Activated CD8-positive, alpha-beta T cell treated with anti-CD3 and anti-CD28 coated beads, Interleukin-2, amount 10 ng/mL, durations not matched to agents 7 days and 5 days (primary cell): ENCODE data around the gene ERC2. TPM values are rescaled to one million over a fixed set of nuclear protein-coding genes. Genes with fewer than 3 reads are reported as not detected.

Source experiments
- ATAC-seq: fragments of 150-1000 bp; cut with Tn5 transposase; one replicate; pipeline ENCODE4 v1.10.0; 2021; ENCODE audit warnings: moderate library complexity
- CTCF ChIA-PET: fragments of 350-600 bp; sonication (Branson Sonifier 250); formaldehyde crosslinking; loops from one replicate; lab custom pipeline; 2021; ENCODE audit warnings: antibody characterized with exemption; lab: Charles Lee
- POLR2A ChIA-PET: fragments of 350-600 bp; sonication (Branson Sonifier 250); formaldehyde crosslinking; loops from one replicate; lab custom pipeline; 2021; ENCODE audit warnings: antibody characterized with exemption; lab: Charles Lee
- DNase-seq: peaks from one replicate; pipeline ENCODE4 v3.0.0-alpha.2; 2020
- H3K27ac Mint-ChIP-seq: one replicate; pipeline ENCODE4 v1.8.0; 2021; ENCODE audit warnings: mild to moderate bottlenecking, mixed read lengths
- H3K27me3 Mint-ChIP-seq: one replicate; pipeline ENCODE4 v1.8.0; 2021; ENCODE audit warnings: low read depth, mixed read lengths
- H3K36me3 Mint-ChIP-seq: one replicate; pipeline ENCODE4 v1.8.0; 2021; ENCODE audit warnings: low read depth, mixed read lengths
- H3K4me1 Mint-ChIP-seq: one replicate; pipeline ENCODE4 v1.8.0; 2021; ENCODE audit warnings: low read depth, mixed read lengths
- H3K4me3 Mint-ChIP-seq: one replicate; pipeline ENCODE4 v1.8.0; 2021; ENCODE audit warnings: mild to moderate bottlenecking, mixed read lengths
- H3K9me3 Mint-ChIP-seq: one replicate; pipeline ENCODE4 v1.8.0; 2022; ENCODE audit warnings: mixed read lengths; ENCODE audit not compliant: insufficient read depth
- total RNA-seq, 2 experiments: library from RNA; stranded (reverse); gene quantifications; one replicate each; pipeline ENCODE4 v1.2.3, GENCODE V29; 2021

Gene ERC2
- total RNA-seq, 2 experiments from 2014 or later: not detected

DNA sequence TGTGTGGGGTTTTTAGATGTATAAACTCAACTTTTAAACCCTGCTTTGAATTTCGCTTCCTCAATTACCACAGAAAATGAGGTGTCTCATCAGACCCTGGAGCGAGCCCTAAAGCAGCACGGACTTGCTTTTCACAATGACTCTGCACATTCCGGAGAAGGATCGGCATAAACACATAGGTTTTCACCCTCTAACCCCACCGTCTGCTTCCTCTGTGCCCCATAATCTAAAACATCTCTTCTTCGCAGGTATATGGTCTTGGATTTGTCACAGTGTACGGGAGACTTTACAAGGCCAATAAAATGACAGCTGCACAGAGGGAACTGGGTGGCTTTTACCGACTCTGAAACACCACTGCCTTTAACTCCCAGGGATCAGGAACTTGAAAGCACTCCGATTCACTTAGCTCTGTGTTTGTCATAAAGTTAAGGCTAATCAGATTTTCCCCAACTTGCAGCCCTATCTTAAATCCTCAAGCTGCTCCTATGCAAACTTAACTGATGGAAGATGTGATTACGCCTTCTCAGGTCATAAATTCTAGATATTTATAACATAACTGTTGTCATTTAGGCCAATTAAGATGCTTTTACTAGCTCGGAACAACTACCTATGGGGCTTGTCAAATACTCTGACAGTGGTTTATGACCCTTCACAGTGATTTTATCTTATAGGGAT is 847.8 kb downstream of the ERC2 start:
- ChIA-PET POLR2A (no interaction called here), CTCF (no interaction called here)
- no peak overlapping the region for H3K4me3 Mint-ChIP-seq
- no peak overlapping the region for H3K27ac Mint-ChIP-seq
- H3K4me1 Mint-ChIP-seq: no peaks in the 10 kb centered on the region
- DNase-seq (no peak), ATAC-seq (no peak)
- peaks cover 3% of the 10 kb centered on the region for H3K9me3 Mint-ChIP-seq
- H3K36me3 Mint-ChIP-seq: no peaks in the 10 kb centered on the region
- no peaks in the 10 kb centered on the region for H3K27me3 Mint-ChIP-seq

DNA sequence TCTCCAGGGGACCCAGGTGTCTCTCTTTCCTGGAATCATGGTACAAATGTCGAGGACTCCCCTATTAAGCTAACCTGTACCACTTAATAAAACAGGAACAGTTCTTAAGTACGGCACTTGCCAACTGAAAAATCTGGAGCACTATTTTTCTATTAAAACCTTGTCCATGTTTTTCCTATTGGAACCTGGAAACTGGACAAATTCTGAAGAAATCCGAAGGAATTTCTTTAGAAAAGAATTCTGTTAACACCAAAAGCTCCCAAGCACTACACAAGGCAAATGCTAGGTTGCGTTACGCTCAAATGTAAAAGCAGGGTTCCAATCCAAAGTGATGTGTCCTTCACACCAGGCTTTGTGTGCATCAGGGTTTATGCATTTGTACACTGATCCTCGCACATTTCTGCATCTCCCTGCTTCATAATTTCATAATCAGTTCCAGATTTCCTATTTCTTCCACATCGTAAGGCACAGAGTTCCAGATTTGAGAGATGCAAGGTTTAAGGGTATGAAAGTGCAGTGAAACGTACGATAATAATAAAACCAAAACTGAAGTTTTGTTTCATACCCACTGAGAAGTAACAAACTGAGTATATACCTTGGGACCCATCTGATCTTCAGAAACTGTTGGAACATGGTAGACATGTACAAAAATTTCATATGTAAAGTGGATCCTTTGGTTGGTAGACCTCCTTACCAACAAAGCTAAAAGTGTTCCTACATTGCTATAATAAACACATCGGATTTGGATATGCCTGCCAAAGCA is 849.0 kb downstream of the ERC2 start:
- Mint-ChIP-seq H3K36me3 (no peaks in the 10 kb centered on the region), H3K4me3 (no peak overlapping the region), H3K27ac (no peak overlapping the region), H3K4me1 (no peaks in the 10 kb centered on the region), H3K9me3 (peaks cover 3% of the 10 kb centered on the region), H3K27me3 (no peaks in the 10 kb centered on the region)
- DNase-seq (no peak), ATAC-seq (no peak)
- CTCF ChIA-PET: no interaction called here
- POLR2A ChIA-PET: no interaction called here

- no peak overlapping the region for H3K27ac Mint-ChIP-seq
- CTCF ChIA-PET: no interaction called here
- POLR2A ChIA-PET: no interaction called here
- DNase-seq (no peak), ATAC-seq (no peak)
- no peaks in the 10 kb centered on the region for H3K36me3 Mint-ChIP-seq
- no peaks in the 10 kb centered on the region for H3K4me1 Mint-ChIP-seq
- H3K9me3 Mint-ChIP-seq: no peaks in the 10 kb centered on the region
- no peaks in the 10 kb centered on the region for H3K27me3 Mint-ChIP-seq
- H3K4me3 Mint-ChIP-seq: no peak overlapping the region
These were observed 850.9 kb downstream of the ERC2 start for GRCh38 chr3:55617385-55617784.

- Mint-ChIP-seq H3K4me1 (no peaks in the 10 kb centered on the region), H3K36me3 (no peaks in the 10 kb centered on the region), H3K9me3 (no peaks in the 10 kb centered on the region), H3K27me3 (no peaks in the 10 kb centered on the region), H3K4me3 (no peak overlapping the region), H3K27ac (no peak overlapping the region)
- DNase-seq: no peak
- CTCF ChIA-PET: no interaction called here
- no peak for ATAC-seq
- POLR2A ChIA-PET: interaction anchor here (1.0 kb wide), 1 partner anchor 159 kb away, joined by 4 read pairs; no protein-coding TSS in a partner anchor
These were observed 851.5 kb downstream of the ERC2 start for GRCh38 chr3:55616803-55617202.

GRCh38 chr3:55615694-55616295 is 852.5 kb downstream of the ERC2 start:
- Mint-ChIP-seq H3K4me1 (no peaks in the 10 kb centered on the region), H3K36me3 (no peaks in the 10 kb centered on the region), H3K27ac (no peak overlapping the region), H3K27me3 (no peaks in the 10 kb centered on the region), H3K9me3 (no peaks in the 10 kb centered on the region), H3K4me3 (no peak overlapping the region)
- DNase-seq (no peak), ATAC-seq (no peak)
- ChIA-PET CTCF (no interaction called here), POLR2A (interaction anchor here (1.0 kb wide), 1 partner anchor 160 kb away, joined by 4 read pairs; no protein-coding TSS in a partner anchor)

GRCh38 chr3:55615039-55615693 is 853.1 kb downstream of the ERC2 start:
- Mint-ChIP-seq H3K4me1 (no peaks in the 10 kb centered on the region), H3K27ac (no peak overlapping the region), H3K4me3 (no peak overlapping the region), H3K27me3 (no peaks in the 10 kb centered on the region), H3K36me3 (no peaks in the 10 kb centered on the region), H3K9me3 (no peaks in the 10 kb centered on the region)
- DNase-seq (no peak), ATAC-seq (no peak)
- ChIA-PET CTCF (no interaction called here), POLR2A (no interaction called here)

- no peak for DNase-seq
- POLR2A ChIA-PET: no interaction called here
- CTCF ChIA-PET: no interaction called here
- H3K36me3 Mint-ChIP-seq: no peaks in the 10 kb centered on the region
- H3K4me1 Mint-ChIP-seq: no peaks in the 10 kb centered on the region
- H3K4me3 Mint-ChIP-seq: no peak overlapping the region
- no peaks in the 10 kb centered on the region for H3K9me3 Mint-ChIP-seq
- H3K27ac Mint-ChIP-seq: no peak overlapping the region
- H3K27me3 Mint-ChIP-seq: no peaks in the 10 kb centered on the region
- ATAC-seq: no peak
These were observed 857.1 kb downstream of the ERC2 start for GRCh38 chr3:55611121-55611520.

GRCh38 chr3:55609230-55609827 is 858.9 kb downstream of the ERC2 start:
- Mint-ChIP-seq H3K4me1 (no peaks in the 10 kb centered on the region), H3K36me3 (no peaks in the 10 kb centered on the region), H3K9me3 (no peaks in the 10 kb centered on the region), H3K27me3 (no peaks in the 10 kb centered on the region), H3K27ac (no peak overlapping the region), H3K4me3 (no peak overlapping the region)
- DNase-seq: no peak
- ChIA-PET POLR2A (no interaction called here), CTCF (no interaction called here)
- ATAC-seq: no peak

DNA sequence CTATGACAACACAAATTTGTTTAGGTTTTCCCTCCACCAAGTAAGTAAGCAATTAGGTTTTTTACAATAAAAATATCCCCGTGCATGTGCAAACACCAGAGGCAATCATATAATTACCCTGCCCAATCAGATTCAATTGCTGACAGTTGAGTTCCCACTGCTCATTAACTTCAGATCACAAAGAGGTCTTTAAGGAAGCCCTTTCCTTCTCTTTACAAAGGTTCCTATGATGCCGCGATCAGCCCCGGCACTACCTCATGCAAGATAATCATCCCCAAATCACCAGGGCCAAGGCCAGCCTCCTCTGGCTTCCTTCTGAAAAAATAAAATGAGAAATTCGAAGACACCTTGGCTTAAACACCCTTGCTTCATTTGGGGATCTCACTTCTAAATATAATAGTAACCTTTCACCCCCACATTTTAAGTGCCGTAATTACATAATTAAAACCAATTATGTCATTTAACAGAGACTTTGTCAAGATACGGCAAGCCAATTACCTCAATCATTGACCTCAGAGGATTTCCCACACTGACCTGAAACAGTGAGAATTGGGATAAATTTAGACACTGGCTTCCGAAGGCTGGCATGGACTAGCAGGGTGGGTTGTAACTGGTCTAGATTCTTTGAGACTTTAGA is 859.8 kb downstream of the ERC2 start:
- ChIA-PET POLR2A (no interaction called here), CTCF (no interaction called here)
- no peak for ATAC-seq
- H3K27me3 Mint-ChIP-seq: no peaks in the 10 kb centered on the region
- no peak for DNase-seq
- no peaks in the 10 kb centered on the region for H3K36me3 Mint-ChIP-seq
- no peak overlapping the region for H3K4me3 Mint-ChIP-seq
- no peaks in the 10 kb centered on the region for H3K4me1 Mint-ChIP-seq
- H3K9me3 Mint-ChIP-seq: no peaks in the 10 kb centered on the region
- no peak overlapping the region for H3K27ac Mint-ChIP-seq

GRCh38 chr3:55607844-55608243 is 860.4 kb downstream of the ERC2 start:
- ChIA-PET POLR2A (no interaction called here), CTCF (no interaction called here)
- H3K27me3 Mint-ChIP-seq: no peaks in the 10 kb centered on the region
- H3K36me3 Mint-ChIP-seq: no peaks in the 10 kb centered on the region
- DNase-seq (no peak), ATAC-seq (no peak)
- no peaks in the 10 kb centered on the region for H3K9me3 Mint-ChIP-seq
- H3K4me3 Mint-ChIP-seq: no peak overlapping the region
- no peak overlapping the region for H3K27ac Mint-ChIP-seq
- H3K4me1 Mint-ChIP-seq: no peaks in the 10 kb centered on the region

DNA sequence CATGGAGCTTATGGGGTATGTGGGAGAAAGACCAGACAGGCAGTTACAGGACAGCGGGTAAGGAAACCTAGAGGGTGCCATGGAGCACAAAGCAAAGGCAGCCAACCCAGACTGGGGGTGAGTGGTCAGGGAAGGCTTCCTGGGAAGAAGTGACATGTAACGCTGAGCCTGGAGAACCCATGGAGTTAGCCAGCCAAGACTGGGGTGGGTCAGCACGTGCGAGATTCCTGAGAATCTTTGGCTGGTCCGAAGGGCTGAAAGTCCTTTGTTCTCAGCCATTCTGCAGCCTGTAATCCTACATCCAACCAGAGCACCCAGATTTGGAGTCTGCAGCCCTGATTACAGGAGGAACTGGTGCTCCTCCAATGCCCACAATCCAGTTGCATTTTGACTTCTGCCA is 861.1 kb downstream of the ERC2 start:
- Mint-ChIP-seq H3K27ac (no peak overlapping the region), H3K4me1 (no peaks in the 10 kb centered on the region), H3K27me3 (no peaks in the 10 kb centered on the region), H3K4me3 (no peak overlapping the region), H3K36me3 (no peaks in the 10 kb centered on the region), H3K9me3 (no peaks in the 10 kb centered on the region)
- DNase-seq (no peak), ATAC-seq (no peak)
- ChIA-PET POLR2A (no interaction called here), CTCF (no interaction called here)
